OCI-LY3 (cell line): Measurements from ENCODE around the gene KCNAB1.

Experiments used
- CTCF ChIP-seq: fragments of 200-600, 300-600 bp; sonication (generic); IDR thresholded peaks from 2 replicates; pipeline ENCODE4 v1.5.1; 2014; ENCODE audit warnings: antibody characterized with exemption, low read length, low read depth
- EZH2phosphoT487 ChIP-seq: fragments of 200-600 bp; shearing (Covaris generic); IDR thresholded peaks from 2 replicates; pipeline ENCODE4 v1.6.1; 2018; ENCODE audit warnings: antibody characterized with exemption, mixed run types, low read depth

GRCh38 chr3:156581033-156581432 is 460.7 kb downstream of the KCNAB1 start:
- TF ChIP-seq CTCF, result no peak
- no peak for TF ChIP-seq EZH2phosphoT487
